HEK293 (cell line): ENCODE data around the gene RPP25L.

ENCODE experiments used
- KLF16 ChIP-seq: fragments of 450-650 bp; formaldehyde crosslinking; IDR thresholded peaks from 2 replicates; pipeline ENCODE4 v1.5.1; 2017; ENCODE audit warnings: missing biosample characterization, missing genetic modification characterization
- KLF8 ChIP-seq: fragments of 450-650 bp; formaldehyde crosslinking; IDR thresholded peaks from 2 replicates; pipeline ENCODE4 v1.5.1; 2016; ENCODE audit warnings: missing biosample characterization, missing genetic modification characterization
- SP2 ChIP-seq: fragments of 450-650 bp; formaldehyde crosslinking; IDR thresholded peaks from 2 replicates; pipeline ENCODE4 v1.5.1; 2016; ENCODE audit warnings: missing biosample characterization, missing genetic modification characterization
- TCF7L2 ChIP-seq: IDR thresholded peaks from 2 replicates; pipeline ENCODE4 v1.6.1; 2011; ENCODE audit warnings: low read depth, mild to moderate bottlenecking, inconsistent platforms, low read length, moderate library complexity, borderline replicate concordance
- ZBTB8A ChIP-seq: fragments of 450-650 bp; formaldehyde crosslinking; IDR thresholded peaks from 2 replicates; pipeline ENCODE4 v1.5.1; 2016; ENCODE audit warnings: missing biosample characterization, missing genetic modification characterization
- ZNF121 ChIP-seq: fragments of 450-650 bp; formaldehyde crosslinking; IDR thresholded peaks from 2 replicates; pipeline ENCODE4 v1.5.1; 2016; ENCODE audit warnings: missing biosample characterization, missing genetic modification characterization
- ZNF132 ChIP-seq: fragments of 450-650 bp; formaldehyde crosslinking; IDR thresholded peaks from 2 replicates; pipeline ENCODE4 v1.5.1; 2017; ENCODE audit warnings: missing biosample characterization, missing genetic modification characterization, borderline replicate concordance
- ZNF184 ChIP-seq: fragments of 450-650 bp; IDR thresholded peaks from 2 replicates; pipeline ENCODE4 v1.5.1; 2018; ENCODE audit warnings: missing biosample characterization, mild to moderate bottlenecking, missing genetic modification characterization
- ZNF324 ChIP-seq: fragments of 450-650 bp; formaldehyde crosslinking; IDR thresholded peaks from 2 replicates; pipeline ENCODE4 v1.5.1; 2016; ENCODE audit warnings: missing biosample characterization, missing genetic modification characterization
- ZNF394 ChIP-seq: fragments of 450-650 bp; formaldehyde crosslinking; IDR thresholded peaks from 2 replicates; pipeline ENCODE4 v1.5.1; 2016; ENCODE audit warnings: missing biosample characterization, missing genetic modification characterization, mild to moderate bottlenecking, moderate library complexity, borderline replicate concordance
- ZXDB ChIP-seq: fragments of 450-650 bp; formaldehyde crosslinking; IDR thresholded peaks from 2 replicates; pipeline ENCODE4 v1.5.1; 2016; ENCODE audit warnings: missing biosample characterization, missing genetic modification characterization
- TF ChIP-seq, protein P1 (sequence below): fragments of 450-650 bp; formaldehyde crosslinking; IDR thresholded peaks from 2 replicates; pipeline ENCODE4 v1.5.1; 2016; ENCODE audit warnings: missing biosample characterization, missing genetic modification characterization
- TF ChIP-seq, protein P2 (sequence below): fragments of 450-650 bp; formaldehyde crosslinking; IDR thresholded peaks from 2 replicates; pipeline ENCODE4 v1.5.1; 2016; ENCODE audit warnings: missing biosample characterization, missing genetic modification characterization

DNA sequence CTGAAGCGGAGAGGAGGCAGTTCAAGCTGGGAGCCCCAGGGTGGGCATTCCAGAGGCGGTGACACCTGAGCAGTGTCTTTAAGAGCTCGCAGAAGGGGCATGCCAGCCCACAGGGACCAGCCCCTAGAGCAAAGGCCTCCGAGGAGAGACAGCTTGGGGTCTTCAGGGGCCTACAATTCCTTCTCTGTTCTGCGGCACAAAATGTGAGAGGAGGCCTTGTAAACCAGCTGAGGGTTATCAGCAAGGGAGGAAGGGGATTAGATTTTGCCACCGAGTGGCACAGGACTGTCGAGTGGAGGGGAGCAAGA, 26.2 kb upstream of the RPP25L start:
- TF ChIP-seq KLF16 (tag by site-specific recombination) (no peak), ZXDB (tag by site-specific recombination) (no peak), SP2 (peak; percentile 56; the same call in 1 of the 2 replicates), ZNF184 (no peak), KLF8 (tag by site-specific recombination) (no peak), ZNF132 (tag by site-specific recombination) (no peak), TCF7L2 (no peak), ZBTB8A (tag by site-specific recombination) (no peak), ZNF394 (tag by site-specific recombination) (no peak), ZNF324 (tag by site-specific recombination) (no peak), ZNF121 (tag by site-specific recombination) (no peak)
- TF ChIP-seq, protein P1, sequence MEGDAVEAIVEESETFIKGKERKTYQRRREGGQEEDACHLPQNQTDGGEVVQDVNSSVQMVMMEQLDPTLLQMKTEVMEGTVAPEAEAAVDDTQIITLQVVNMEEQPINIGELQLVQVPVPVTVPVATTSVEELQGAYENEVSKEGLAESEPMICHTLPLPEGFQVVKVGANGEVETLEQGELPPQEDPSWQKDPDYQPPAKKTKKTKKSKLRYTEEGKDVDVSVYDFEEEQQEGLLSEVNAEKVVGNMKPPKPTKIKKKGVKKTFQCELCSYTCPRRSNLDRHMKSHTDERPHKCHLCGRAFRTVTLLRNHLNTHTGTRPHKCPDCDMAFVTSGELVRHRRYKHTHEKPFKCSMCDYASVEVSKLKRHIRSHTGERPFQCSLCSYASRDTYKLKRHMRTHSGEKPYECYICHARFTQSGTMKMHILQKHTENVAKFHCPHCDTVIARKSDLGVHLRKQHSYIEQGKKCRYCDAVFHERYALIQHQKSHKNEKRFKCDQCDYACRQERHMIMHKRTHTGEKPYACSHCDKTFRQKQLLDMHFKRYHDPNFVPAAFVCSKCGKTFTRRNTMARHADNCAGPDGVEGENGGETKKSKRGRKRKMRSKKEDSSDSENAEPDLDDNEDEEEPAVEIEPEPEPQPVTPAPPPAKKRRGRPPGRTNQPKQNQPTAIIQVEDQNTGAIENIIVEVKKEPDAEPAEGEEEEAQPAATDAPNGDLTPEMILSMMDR (tag by site-specific recombination) = no peak
- TF ChIP-seq, protein P2, sequence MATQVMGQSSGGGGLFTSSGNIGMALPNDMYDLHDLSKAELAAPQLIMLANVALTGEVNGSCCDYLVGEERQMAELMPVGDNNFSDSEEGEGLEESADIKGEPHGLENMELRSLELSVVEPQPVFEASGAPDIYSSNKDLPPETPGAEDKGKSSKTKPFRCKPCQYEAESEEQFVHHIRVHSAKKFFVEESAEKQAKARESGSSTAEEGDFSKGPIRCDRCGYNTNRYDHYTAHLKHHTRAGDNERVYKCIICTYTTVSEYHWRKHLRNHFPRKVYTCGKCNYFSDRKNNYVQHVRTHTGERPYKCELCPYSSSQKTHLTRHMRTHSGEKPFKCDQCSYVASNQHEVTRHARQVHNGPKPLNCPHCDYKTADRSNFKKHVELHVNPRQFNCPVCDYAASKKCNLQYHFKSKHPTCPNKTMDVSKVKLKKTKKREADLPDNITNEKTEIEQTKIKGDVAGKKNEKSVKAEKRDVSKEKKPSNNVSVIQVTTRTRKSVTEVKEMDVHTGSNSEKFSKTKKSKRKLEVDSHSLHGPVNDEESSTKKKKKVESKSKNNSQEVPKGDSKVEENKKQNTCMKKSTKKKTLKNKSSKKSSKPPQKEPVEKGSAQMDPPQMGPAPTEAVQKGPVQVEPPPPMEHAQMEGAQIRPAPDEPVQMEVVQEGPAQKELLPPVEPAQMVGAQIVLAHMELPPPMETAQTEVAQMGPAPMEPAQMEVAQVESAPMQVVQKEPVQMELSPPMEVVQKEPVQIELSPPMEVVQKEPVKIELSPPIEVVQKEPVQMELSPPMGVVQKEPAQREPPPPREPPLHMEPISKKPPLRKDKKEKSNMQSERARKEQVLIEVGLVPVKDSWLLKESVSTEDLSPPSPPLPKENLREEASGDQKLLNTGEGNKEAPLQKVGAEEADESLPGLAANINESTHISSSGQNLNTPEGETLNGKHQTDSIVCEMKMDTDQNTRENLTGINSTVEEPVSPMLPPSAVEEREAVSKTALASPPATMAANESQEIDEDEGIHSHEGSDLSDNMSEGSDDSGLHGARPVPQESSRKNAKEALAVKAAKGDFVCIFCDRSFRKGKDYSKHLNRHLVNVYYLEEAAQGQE (tag by site-specific recombination) = no peak
